Smooth muscle cell of the brain vasculature (primary cell): ENCODE measurements around the gene HLA-DMA.
"Not testable (repeated sequence)": the region's sequence is repeated elsewhere in the genome, so short reads cannot be mapped to it uniquely, and the experiment has no call there.

Experiments
- DNase-seq: peaks from one replicate; pipeline ENCODE4 v3.0.0-alpha.2; 2012; ENCODE audit warnings: low read depth, low spot score

The HLA-DMA gene

DNA sequence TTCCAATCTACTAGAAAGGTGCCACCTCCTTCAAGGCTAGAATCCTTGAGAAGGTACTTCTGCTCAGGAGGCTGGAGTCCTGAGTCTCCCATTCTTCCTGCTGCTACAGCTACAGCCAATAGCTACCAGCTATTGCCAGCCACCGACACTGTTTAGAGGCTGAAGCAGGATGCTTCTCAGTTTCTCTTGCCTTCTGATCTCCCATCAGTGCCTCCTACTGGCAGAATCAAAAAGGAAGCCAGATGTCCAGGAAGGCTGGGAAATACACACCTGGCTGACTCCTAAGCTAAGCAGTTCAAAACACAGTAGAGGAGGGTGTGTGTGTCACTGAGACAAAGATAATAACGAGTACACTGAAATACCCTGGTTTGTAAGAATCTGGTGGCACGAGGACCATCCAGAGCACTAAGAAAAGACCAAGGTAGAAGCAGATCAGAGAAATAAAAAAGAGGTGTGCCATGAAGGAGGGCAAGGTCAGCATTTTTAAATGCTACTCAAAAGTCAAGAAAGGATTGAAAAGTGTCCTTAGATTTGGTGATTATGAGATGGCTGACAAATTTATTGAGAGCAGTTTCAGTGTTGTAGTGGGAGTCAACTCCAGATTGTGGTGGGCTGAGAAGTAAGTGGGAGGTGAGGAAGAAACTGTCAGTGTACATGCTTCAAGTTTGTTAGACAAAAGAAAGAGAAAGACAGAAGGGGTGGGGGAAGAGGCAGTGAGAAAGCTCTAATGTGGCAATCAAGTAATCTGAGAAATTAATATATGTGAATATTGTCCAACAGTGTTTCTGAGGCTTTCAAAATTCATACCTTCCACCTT, 2.3 kb upstream of the HLA-DMA start:
- DNase-seq = no peak

DNA sequence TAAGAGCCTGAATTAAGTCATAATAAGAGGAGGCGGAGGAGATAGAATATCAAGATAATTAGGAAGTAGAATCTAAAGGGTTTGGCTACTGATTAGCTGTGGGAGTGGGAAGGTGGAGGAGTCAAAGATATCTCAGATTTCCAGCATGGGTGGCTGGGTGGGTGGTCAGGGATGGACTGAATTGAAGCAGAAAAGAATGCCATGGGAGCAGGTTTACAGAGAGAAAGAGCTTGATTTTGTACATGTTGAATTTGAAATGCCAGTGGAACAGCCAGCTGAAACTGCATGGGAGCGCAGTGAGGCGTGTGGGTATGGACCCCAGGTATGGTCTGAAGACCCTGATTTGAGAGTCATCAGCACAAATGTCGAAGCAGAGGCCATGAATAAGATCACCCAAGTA, 1.4 kb upstream of the HLA-DMA start:
- DNase-seq = no peak

DNA sequence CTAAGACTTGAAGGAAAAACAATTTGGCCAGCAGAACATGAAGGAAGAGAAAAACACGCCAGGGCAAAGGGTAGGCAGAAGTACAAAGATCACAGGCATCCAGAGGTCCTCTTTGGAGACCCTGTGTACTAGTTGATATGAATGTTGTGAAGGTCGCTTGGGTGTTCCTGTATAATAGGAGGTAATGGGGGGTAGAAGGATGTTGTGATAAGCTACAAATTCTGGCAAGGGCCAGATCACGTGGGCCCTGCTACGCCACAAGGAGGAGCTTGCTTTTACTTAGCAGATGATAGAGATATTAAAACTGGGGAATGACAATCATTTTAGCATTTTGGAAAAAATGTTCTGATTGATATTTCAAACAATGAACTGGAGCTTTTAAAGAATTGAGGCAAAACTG, 878 bp upstream of the HLA-DMA start:
- no peak for DNase-seq

DNA sequence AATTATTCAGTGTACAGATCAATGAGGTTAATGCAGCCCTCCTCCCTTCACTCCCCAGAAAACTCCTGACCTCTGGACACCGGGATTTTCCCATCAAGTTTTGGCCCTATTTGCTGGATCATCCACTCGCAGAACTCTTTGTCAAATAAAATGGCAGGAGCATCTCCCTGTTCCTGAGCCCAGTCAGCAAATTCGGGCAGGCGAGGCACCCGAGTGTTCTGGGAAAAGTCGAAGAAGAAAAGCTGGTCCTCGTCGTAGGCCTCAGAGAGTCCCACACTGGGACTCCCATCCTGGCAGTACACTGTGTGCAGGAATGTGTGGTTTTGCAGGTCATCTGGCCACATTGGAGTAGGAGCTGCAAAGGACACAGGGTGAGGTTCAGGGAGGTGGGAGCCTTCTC, 2.4 kb downstream of the HLA-DMA start:
- DNase-seq = no peak

DNA sequence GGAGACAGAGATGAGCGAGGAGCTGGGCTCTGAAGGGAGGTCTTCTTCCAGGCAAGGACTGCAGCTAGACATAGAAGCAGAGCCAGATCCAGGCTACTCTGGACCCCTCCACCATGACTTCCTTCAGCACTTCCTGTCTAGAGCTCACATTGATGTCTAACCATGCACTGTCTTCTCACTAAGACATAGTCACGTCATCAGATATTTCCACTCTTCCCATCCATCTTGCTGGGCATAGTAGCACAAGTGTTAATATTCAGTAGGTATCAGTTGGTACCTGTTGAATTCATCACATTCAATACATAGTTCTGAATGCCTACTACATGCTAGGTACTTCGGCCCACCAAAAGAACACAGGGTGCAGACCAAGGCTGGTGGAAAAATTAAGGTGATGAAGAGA, 2.9 kb downstream of the HLA-DMA start:
- no peak for DNase-seq

DNA sequence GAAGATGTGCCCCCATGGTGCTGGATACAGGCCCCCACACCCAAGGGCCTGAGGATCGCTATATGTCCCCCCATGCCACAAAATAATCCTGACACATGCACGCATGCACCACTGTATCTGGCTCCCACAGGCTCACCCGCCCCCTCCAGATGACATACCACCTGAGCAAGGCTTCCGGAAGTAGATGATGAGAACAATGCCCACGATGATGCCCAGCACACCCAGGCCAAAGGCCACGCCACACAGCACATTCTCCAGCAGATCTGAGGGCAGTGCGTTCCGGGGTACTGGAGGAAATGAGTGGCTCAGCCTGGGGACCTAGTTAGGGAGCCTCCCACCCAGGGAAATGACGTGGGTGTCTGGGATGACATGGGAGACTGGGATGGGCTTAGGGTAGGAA, 3.8 kb downstream of the HLA-DMA start:
- no peak for DNase-seq

DNA sequence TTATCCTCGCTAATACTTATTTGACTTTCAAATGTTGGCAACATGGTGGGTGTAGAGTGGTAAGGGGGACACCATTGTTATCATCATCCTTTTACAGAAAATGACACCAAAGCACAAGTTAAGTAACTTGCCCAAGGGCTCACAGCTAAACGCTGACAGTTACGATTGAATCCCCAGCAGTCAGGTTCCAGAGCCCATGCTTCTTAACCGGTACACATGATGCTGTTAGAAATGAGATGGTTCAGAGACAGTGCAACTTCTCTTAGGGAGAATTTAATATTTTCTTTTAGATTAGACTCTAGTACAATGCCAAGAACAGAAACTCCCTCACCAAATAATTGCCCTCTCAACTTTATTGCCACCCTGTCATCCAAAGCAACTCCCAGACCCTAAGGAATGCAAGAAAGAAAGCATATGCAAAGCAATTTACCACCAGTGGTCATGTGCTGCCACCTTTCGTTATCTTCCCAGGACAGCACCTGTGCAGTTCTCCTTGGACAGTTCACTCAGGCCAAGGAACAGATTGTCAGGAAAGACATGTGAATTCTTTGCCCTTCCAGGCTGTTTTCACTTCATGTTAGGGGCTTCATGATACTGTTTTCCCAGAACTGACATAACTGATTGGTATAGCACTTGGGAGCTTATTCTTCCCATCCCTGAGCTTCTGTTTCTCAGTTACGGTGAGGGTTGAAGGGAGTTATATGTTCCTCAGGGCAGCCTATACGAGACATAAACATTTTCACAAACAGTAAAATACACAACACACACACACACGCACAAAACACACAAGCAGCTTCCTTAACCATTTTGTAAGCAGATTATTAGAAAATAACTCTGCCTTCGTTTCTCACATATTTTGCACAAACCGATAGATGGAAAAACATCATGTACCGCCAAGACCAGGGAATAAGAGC, 5.1 kb downstream of the HLA-DMA start:
- no peak for DNase-seq

DNA sequence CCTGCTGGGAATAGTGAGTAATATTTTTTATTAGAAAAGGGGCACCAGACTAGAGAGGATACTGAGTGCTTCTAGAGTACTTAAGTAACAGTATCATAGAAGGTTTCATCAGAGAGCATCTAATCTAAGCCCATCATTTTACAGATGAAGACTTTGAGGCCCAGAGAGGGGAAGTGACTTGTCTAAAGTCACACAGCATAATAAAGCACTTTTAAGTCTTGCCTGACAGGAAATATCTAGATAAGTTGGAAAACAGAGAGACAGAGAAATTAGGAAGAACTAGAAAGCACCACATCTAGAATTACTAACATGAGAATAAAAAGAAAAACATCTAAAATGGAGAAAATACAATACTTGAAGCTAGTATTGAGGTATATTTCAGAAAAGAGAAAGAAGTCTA, 6.0 kb downstream of the HLA-DMA start:
- no peak for DNase-seq

DNA sequence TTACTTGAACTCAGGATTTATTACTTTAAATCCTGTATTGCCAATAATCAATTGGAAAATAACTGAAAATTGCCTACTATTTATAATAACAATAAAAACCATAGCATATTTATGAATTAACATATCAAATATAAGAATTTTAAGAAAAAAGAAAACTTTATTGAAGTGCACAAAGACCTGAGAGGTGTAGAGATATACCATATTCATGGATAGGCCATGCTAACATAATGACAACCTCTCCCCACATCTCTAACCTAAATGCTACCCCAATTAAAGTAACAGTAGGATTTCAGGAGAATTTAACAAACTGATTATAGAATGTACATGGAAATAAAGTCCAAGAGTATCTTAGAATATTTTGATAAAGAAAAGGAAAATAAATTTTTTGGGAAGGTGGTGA, 6.9 kb downstream of the HLA-DMA start:
- DNase-seq = no peak

DNA sequence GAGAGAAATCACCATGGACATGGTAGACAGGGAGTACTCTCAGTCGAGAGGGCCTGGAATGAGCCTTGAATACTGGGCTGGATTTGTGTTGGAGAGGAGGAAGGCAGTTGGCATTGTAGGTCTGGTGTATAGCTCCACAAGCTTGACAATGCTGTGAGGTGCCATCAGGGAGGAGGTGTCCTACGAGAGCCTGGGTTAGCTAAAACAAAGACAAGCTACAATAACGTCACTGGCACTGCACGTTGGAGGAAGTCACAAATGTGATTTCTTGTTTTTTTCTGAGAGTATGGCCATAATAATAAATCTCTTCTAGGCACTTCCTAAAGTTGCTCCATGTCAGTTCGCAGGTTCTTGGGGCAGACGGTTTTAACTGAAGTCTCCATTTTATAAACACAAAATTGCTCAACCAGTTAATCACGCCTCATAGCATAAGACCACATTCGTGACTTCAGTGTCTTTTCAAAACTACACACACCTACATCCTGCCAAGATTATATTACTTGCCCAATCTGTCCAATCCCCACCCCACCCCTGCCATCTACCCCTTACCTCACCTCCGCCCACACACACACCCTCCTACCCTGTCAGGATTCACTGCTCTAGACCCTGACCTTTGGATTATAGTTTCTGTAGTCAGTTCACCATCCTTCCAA, 7.7 kb downstream of the HLA-DMA start:
- no peak for DNase-seq

DNA sequence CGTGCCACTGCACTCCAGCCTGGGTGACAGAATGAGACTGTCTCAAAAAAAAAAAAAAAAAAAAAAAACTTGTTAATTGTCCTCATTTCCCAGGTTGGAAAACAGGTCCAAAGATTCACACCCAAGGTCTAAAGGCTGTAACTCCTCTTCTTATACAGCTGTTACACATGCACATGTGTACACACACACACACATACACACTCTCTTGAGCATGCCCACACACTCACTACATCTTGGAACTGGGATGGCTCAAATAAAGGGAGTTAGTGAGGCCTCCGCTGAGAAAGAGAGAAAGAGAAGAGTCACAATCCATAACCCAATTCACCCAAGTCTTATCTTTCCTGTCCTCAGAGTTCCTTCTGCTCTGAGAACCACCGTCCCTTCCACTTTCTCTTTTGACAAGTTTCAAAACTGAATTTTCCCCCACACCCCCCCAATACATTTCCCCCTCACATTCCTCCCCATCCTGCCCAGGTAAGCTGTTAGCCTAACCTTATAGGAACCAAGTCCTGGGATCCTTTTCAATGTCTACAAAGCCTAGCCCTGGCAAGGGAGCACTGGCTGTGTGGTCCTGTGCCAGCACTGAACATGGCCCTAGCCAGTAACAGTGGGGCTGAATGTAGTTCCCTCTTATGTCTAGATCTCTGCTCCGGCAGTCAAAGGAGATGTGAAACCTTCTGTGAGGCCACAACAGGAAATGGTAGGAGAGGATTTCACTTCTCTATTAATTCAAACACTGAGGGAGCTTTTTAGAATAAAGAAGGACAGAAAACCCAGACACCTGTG, 8.8 kb downstream of the HLA-DMA start:
- DNase-seq = no peak

DNA sequence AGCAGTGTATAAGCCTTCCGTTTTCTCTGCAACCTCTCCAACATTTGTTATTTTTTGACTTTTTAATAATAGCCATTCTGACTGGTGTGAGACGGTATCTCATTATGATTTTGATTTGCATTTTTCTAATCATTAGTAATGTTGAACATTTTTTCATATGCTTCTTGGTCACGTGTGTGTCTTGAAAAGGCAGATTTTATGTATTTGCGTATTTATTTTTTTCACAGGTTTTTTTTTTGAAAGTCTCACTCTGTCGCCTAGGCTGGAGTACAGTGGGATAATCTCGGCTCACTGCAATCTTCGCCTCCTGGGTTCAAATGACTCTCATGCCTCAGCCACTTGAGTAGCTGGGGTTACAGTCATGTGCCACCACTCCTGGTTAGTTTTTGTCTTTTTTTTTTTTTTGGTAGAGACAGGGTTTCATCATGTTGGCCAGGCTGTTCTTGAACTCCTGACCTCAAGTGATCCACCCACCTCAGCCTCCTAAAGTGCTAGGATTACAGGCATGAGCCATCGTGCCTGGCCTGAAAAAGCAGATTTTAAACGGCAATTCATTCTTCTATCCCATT, 10.3 kb downstream of the HLA-DMA start:
- not testable (repeated sequence) for DNase-seq

DNA sequence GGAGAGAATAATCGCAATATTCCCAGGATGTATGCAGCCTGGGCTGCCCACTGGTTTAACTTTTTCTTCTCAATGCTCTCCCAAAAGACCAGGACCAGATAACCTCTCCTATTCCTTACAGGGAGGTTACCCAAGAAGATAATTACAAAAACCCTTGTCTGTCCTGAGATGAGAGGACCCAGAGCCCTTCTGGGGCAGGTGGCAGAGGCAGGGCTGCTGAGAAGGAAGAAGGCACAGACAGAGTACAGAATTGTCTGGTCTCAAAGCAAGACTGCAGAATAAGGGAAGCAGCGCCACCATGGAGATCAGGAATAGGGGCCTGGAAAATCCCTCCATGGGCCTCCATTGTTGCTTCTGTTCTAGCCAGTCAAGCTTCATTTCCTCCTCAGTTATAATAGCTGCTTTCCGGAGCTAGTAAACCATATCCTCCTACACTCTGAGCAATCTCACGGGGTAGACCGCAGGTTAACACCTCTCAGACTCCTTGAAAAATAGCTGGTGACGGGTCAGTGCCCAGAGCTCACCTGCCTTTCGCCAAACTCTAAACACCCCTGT, 11.6 kb downstream of the HLA-DMA start:
- no peak for DNase-seq

DNA sequence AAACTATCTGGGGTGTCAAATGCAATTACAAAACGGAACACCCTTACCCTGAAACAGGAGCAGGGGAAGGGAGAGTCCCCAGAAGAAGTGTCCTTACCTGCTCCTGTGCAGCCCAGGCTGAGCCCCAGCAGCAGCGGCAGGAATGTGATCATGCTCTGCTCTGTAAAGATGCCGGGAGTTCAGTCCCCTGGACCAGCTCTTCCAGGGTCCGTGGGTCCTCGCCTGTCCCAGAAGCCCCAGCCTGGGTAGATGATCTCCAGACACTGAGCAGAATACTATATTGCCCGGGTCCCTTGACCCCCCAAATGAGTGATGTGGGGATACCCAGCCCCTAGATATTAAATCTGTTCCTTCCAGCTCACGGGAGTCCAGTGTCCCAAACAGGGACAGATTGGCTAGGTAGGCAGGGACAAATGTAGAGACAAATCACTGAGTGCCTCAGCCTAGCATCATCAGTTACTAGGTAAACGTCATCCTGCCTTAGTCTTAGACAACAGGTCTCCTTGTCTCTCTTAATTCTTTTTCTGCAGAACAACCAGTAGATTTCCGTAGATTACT, 12.2 kb downstream of the HLA-DMA start, which contains the start of gene HLA-DMB:
Gene HLA-DMB, minus strand, starts transcription at position 373 of the 558 bp plus-strand sequence. Its CDS starts 221 bp downstream, at position 152.
- no peak for DNase-seq

DNA sequence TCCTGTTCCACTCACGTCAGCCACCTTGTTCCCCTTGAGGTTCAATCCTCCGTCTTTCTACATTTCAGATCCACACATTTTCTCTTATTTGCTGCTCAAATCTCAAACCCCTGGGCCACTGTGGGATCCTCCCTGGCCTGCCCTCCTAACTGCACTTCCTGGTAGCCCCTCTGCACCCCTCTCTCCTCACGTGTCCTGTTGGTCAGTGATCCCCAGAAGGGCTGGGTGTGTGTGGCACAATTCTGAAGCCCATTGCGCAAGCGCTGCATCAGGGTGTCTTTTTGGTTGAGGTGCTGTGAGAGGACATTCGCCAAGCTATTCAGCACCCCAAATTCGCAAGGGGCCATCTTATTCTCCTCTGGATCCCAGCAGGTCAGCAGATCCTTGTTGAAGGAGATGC, 14.4 kb downstream of the HLA-DMA start:
- no peak for DNase-seq

DNA sequence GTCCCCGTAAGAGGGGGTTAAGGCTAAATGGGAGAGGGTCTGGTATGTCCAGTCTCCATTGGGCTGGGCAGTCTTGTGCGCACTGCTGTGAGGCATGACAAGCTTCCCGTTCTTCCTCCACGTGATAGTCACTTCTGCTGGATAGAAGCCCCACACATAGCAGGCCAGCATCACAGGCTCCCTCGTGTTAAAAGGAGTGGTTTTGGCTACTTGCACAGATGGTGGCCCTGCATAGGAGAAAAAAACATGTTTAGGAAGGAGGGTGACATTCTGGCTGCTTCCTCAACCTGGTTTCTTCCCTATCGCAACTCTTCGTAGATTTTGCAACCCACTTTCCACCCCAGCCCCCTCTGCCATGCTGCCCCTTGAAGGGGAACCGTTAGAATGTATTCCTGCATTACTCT, 15.7 kb downstream of the HLA-DMA start:
- no peak for DNase-seq

DNA sequence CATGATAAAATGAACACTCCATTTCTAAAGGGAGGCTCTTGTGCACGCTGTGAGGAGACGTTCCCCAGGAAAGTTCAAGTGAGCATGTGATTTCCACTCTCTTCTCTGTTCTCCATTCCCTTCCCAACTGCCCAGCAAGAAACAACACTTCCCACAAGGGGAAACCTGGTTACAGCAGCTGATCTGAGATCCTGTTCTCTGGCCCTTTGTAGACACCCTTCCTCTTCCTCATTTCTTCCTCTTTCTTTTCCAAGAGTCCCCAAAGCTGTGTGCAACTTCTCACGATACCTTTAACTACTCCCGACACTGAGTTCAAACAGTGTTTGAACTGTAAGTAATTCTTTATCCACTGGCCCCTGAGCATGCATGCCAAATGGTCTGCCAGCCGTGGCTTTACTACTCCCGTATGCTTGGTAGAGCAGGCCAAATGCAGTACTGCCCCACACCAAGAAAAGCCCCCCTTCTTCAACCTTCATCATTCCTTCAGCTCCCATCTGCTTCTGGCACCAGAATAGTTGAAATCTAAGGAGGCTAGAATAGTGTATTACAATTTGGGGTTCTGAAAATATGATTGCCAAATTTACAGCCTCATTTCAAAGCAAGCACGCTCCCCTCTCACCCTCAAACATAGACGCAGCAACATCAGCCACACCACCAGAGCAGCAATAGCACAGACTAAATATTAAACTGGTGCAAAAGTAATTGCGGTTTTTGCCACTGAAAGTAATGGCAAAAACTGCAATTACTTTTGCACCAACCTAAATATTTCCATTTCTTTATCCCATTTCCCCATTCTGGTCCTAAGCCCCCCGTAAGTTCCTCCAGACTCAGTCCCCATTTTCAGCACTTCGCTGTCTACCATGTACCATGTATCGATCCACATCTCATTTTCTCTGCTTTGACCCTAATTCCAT, 16.4 kb downstream of the HLA-DMA start:
- no peak for DNase-seq

DNA sequence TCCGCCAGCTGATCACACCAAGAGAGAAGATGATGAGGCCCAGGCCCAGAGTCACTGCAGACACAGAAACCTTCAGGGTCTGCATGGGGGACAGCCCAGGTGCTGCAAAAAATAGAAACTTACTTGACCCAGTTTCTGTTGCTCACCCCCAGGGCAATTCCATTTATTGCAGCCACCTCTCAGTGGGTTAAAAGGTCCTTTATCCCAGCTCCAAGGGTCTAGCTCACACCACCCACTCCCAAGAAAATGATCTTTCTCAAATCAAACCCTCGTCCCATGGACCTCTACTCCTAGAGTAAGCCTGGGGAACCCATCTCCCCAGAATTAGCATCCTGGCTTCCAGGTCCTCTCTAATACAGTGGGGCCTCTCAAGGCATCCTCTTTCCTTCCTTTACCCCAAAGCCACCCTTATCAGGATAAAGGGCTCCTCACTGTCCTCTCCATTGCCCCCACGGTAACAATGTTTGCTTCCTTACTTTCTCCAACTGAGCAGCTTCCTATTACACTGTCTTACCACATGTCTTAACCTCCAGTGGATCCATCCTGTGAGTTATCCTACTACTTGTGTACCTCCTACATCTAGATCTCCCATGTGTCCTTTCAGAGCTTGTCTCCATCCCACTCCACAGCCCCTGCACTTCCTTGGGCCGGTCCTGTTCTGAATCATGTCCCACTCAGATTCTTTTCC, 17.2 kb downstream of the HLA-DMA start:
- no peak for DNase-seq

DNA sequence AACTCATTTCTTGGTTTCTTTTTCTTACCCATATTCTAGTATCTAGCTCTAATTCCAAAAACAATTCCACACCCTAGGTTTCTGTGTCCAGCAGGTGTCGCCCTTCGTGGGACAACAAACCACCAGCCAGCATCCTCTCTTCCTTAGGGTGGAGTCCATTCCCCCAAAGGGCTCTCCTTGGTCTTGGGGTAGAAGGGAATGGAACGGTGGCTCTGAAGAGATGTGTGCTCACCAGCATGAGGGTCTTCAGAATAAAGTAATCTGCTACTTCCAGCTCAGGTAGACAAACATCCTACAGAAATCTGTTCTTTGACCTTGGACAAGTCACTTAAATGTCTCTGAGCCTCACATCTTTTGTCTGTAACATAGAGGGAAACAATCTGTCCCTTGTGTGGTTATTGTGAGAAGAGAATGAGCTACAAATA, 19.2 kb downstream of the HLA-DMA start:
- DNase-seq = peak; percentile 62
